Measurements from ENCODE around the gene FAM9B.
"Not testable (repeated sequence)": the region's sequence is repeated elsewhere in the genome, so short reads cannot be mapped to it uniquely, and the experiment has no call there.

FAM9B gene

GRCh38 chrX:9033586-9033985 lies 341 bp downstream of the FAM9B start:
- TF ChIP-seq CTCF (IDR thresholded peaks at IDR 0.05; ENCODE audit: low read depth, low read length) = no peak
- no peak overlapping the region for H3K4me3 ChIP-seq (ENCODE audit: low read depth, low read length)

- H3K4me3 ChIP-seq (ENCODE audit: low read depth, low read length) = no peak overlapping the region
- no peak for TF ChIP-seq CTCF (IDR thresholded peaks at IDR 0.05; ENCODE audit: low read depth, low read length)
Observed at GRCh38 chrX:9033179-9033578, 748 bp downstream of the FAM9B start.

GRCh38 chrX:9023293-9023692 lies 10.6 kb downstream of the FAM9B start:
- H3K4me3 ChIP-seq (ENCODE audit: low read depth, low read length) = no peak overlapping the region
- TF ChIP-seq CTCF (IDR thresholded peaks at IDR 0.05; ENCODE audit: low read depth, low read length) = no peak

GRCh38 chrX:9019151-9019550 lies 14.8 kb downstream of the FAM9B start:
- no peak for TF ChIP-seq CTCF (IDR thresholded peaks at IDR 0.05; ENCODE audit: low read depth, low read length)
- no peak overlapping the region for H3K4me3 ChIP-seq (ENCODE audit: low read depth, low read length)

- not testable (repeated sequence) for H3K4me3 ChIP-seq (ENCODE audit: low read depth, low read length)
Observed at GRCh38 chrX:9018332-9018731, 15.6 kb downstream of the FAM9B start.

- TF ChIP-seq CTCF (IDR thresholded peaks at IDR 0.05; ENCODE audit: low read depth, low read length) = no peak
Observed at GRCh38 chrX:9003041-9003440, 30.9 kb downstream of the FAM9B start.

GRCh38 chrX:8988446-8988845 lies 45.5 kb downstream of the FAM9B start:
- no peak overlapping the region for H3K4me3 ChIP-seq (ENCODE audit: low read depth, low read length)
- no peak for TF ChIP-seq CTCF (IDR thresholded peaks at IDR 0.05; ENCODE audit: low read depth, low read length)

More at GRCh38 chrX:9003041-9003440, 30.9 kb downstream of the FAM9B start:
- H3K4me3 ChIP-seq (ENCODE audit: low read depth, low read length) = no peak overlapping the region

GRCh38 chrX:8987672-8988250 lies 46.2 kb downstream of the FAM9B start:
- no peak for TF ChIP-seq CTCF (IDR thresholded peaks at IDR 0.05; ENCODE audit: low read depth, low read length)
- no peak overlapping the region for H3K4me3 ChIP-seq (ENCODE audit: low read depth, low read length)

All from WI38 (cell line).